Right cardiac atrium (tissue), 5 donors: Measurements from ENCODE around the gene FSD1L. TPM values are rescaled to one million over a fixed set of nuclear protein-coding genes. Genes with fewer than 3 reads are reported as not detected.

Experiments used
- ATAC-seq, 2 donors: fragments of 200-7000 bp; cut with Tn5 transposase; one replicate each; pipeline versions ENCODE4 v1.8.0 to v1.9.1; 2020; ENCODE audit warnings: moderate library complexity in 2 of 2, mild to moderate bottlenecking in 1 of 2
- DNase-seq, 3 donors: peaks; one replicate each; pipeline ENCODE4 v3.0.0-alpha.2; 2020
- H3K27ac ChIP-seq: one replicate; pipeline ENCODE4 v1.5.1; 2013; ENCODE audit warnings: mild to moderate bottlenecking, low read length, control low read depth, moderate library complexity
- H3K27me3 ChIP-seq: one replicate; pipeline ENCODE4 v1.6.1; 2013; ENCODE audit not compliant: control insufficient read depth, insufficient read depth
- H3K4me1 ChIP-seq: one replicate; pipeline ENCODE4 v1.6.1; 2013; ENCODE audit warnings: low read length; ENCODE audit not compliant: control insufficient read depth, insufficient read depth
- H3K4me3 ChIP-seq: one replicate; pipeline ENCODE4 v1.5.1; 2013; ENCODE audit warnings: low read length, control low read depth
- H3K9me3 ChIP-seq: one replicate; pipeline ENCODE4 v1.6.1; 2013; ENCODE audit warnings: low read length; ENCODE audit not compliant: control insufficient read depth
- WGBS: extraction: QIAGEN DNeasy Blood & Tissue Kit; methylation state at CpG from one replicate; pipeline ENCODE4 v1.1.7; 2013; 5-methylcytosine and 5-hydroxymethylcytosine counted together
- intact Hi-C, 4 donors: fragments of 100-400 bp; cut with DNase I; formaldehyde crosslinking; loops; one replicate each; pipeline versions ENCODE4 v1.11.0 to v1.14.0; 2022 to 2023
- polyA plus RNA-seq: library from polyadenylated mRNA; stranded (reverse); fragments of 200-250 nt; gene quantifications from one replicate; pipeline ENCODE4 v1.2.3, GENCODE V29; 2013
- total RNA-seq, 4 donors: library from RNA; stranded (reverse); fragmentation: NEBNext Ultra II Directional; extraction: Animal tissue kit (Norgen Biotek cat#: 25700); gene quantifications; one replicate each; pipeline ENCODE4 v1.2.1, GENCODE V29; 2021
- donor health status: healthy with polysubstance abuse.
- donor health status: DM: no; HTN: yes; CAD: no.
- donor health status: DM: no; HTN: no; CAD: no.
- donor health status: DM: no; HTN: yes; CAD: no; lungs with severe emphysema.
- donor health status: DM: yes; HTN: yes; CAD: no.

FSD1L gene
- total and polyA plus RNA-seq, 5 donors, result 1.0 to 5.3 (median 3.3) TPM

DNA sequence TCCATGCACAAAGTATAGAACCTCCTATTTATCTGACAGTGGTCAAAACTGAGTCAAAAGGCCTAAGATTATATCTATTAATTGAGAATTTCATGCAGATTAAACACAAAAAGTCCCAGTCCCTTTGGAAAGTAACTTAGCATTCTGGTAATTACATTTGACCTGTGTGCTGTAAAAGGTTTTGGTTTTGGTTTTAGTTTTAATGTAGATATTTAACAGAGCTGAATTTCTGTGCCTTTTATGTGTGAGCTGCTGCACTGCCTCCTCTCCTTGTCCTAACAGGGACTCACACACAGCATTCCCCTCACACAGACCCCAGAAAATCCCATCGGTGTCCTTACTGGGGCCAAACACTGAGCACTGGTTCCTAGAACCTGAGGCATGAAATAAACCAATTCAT is 31.0 kb upstream of the FSD1L start:
- ATAC-seq (no peak), DNase-seq (no peak)
- Histone ChIP-seq H3K27ac (no peak overlapping the region), H3K4me3 (no peak overlapping the region), H3K9me3 (no peaks in the 10 kb centered on the region), H3K4me1 (no peaks in the 10 kb centered on the region), H3K27me3 (no peaks in the 10 kb centered on the region)
- 90% methylated on average over 1 of the region's 1 CpG for WGBS
- intact Hi-C loops, result loop anchor here (5.0 to 10.0 kb wide), 4 partner anchors 260 to 552 kb away; no protein-coding TSS in a partner anchor

DNA sequence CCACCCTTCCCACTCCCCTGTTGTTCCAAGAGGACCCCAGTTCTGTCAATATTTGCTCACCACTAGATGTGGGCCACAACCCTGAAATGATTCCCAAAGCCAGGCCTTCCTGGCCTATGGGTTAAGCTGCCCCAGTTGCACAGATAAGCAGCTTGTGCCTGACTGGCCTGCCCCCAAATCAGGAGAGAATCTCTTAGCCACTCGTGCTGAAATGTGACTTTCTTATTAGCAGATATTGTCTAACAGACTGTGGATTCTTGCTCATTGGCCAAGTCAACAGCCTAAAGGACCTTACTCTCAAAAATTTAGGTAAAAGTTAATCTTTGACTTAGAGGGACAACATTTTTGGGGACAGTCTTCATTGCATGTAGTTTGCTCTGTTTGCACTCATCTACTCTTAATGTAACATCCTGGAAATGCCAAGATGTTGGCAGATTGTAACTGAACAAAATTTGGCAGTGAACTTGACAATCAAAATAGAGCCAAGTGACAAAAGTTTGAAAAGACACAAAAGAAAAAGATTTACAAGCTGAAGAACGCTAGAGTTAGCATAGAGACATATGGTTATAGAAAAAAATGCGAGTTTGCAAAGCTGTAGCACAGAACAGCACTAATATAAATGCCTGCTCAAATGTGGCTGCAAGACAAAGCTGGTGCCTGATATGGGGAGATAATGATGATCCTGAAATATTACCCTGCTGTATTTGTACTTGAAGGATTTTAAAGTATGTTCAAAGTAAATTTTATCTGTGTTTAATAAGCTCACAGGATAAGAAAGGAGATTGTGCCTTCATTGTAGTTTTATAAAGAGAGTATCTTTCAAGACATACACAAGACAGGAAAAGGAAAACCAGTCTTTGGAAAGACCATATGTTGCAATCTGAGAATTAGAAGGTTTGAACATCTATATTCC is 29.0 kb upstream of the FSD1L start:
- Histone ChIP-seq H3K27ac (no peak overlapping the region), H3K9me3 (no peaks in the 10 kb centered on the region), H3K4me3 (no peak overlapping the region), H3K4me1 (no peaks in the 10 kb centered on the region), H3K27me3 (no peaks in the 10 kb centered on the region)
- ATAC-seq (no peak), DNase-seq (no peak)
- intact Hi-C loops, result loop anchor here (5.0 to 10.0 kb wide), 4 partner anchors 262 to 554 kb away; no protein-coding TSS in a partner anchor
- 60% methylated on average over 3 of the region's 3 CpGs for WGBS

DNA sequence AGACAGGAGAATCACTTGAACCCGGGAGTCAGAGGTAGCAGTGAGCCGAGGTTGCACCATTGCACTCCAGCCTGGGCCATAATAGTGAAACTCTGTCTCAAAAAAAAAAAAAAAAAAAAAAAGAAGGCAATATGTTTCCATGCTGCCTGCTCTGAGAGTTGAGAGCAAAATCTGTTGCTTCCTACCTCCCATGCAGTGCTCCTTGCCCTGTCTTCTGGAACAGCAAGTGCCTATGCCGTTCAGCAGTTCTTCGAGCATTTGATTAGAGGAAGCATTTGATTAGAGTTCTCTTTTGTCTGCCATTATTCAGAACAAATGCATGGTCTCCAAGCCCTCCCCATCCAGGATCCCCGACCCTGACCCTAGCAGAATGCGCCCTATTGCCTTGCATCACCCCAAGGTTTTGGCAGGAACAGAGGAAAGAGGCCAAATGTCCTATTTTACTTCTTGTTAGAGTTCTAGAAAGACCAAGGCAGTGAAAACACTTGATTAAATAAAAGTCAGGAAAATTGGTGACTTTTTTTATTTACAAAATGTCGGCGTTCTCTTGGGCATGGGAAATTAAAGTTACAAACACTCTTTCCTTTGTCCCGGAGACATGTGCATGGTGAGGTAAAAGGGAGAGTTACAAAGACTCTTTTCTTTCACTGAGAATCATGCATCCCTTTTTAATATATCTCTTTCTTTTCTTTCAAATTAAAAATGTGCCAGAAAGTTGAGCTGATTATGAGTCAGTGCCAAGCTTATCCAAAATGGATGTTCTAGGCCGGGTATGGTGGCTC is 27.8 kb upstream of the FSD1L start:
- H3K27me3 ChIP-seq, result no peaks in the 10 kb centered on the region
- no peak for ATAC-seq
- no peaks in the 10 kb centered on the region for H3K4me1 ChIP-seq
- intact Hi-C loops, result loop anchor here (5.0 to 10.0 kb wide), 5 partner anchors 65 to 555 kb away; no protein-coding TSS in a partner anchor
- H3K27ac ChIP-seq, result no peak overlapping the region
- no peaks in the 10 kb centered on the region for H3K9me3 ChIP-seq
- DNase-seq, result no peak
- WGBS, result 86% methylated on average over 10 of the region's 10 CpGs
- H3K4me3 ChIP-seq, result no peak overlapping the region

DNA sequence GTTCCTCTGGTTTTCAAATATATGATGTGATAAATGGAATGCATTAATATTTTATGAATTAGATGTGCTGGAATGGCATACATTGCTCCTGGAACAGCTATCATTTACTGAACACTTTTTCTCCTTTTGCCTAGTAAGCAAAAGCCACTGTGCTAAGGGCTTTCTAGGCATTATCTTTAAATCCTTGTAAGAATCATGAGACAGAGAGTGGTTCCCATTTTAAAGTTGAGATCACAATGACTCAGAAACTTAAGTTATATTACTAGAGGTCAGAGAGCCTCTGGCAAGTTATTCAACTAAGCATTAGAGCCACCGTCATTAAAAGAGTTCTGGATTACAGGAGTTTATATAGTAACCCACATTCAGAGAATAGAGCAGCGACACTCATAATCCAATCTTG is 26.7 kb upstream of the FSD1L start:
- no peaks in the 10 kb centered on the region for H3K9me3 ChIP-seq
- H3K27ac ChIP-seq, result no peak overlapping the region
- H3K4me1 ChIP-seq, result no peaks in the 10 kb centered on the region
- 95% methylated on average over 2 of the region's 2 CpGs for WGBS
- no peaks in the 10 kb centered on the region for H3K27me3 ChIP-seq
- no peak for ATAC-seq
- DNase-seq, result no peak
- intact Hi-C loops, result loop anchor here in 1 of 4 donors (10.0 kb wide), 1 partner anchor 64 kb away; no protein-coding TSS in a partner anchor
- H3K4me3 ChIP-seq, result no peak overlapping the region

DNA sequence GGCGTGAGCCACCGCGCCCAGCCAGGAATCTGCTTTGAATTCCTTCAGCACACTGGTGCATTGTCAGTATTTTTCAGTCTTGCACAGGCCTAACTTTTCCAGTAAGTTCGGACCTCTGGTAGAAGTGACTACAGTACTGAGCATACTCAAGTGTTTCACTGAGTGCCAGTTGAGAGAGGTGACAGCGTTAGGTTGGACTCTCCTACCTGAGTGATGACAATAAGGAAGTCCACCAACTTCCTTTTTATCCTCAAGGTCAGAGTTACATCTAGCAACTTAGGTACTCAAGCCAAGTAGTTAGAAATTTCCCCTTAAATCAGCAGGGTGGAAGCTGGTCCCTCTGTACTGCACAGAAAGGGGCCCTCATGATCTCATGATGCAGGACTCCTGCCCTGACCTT is 26.0 kb upstream of the FSD1L start:
- Histone ChIP-seq H3K4me3 (no peak overlapping the region), H3K4me1 (no peaks in the 10 kb centered on the region), H3K9me3 (no peaks in the 10 kb centered on the region), H3K27ac (no peak overlapping the region), H3K27me3 (no peaks in the 10 kb centered on the region)
- no peak for ATAC-seq
- intact Hi-C loops, result loop anchor here in 1 of 4 donors (10.0 kb wide), 1 partner anchor 63 kb away; no protein-coding TSS in a partner anchor
- DNase-seq, result no peak
- WGBS, result 91% methylated on average over 5 of the region's 5 CpGs

DNA sequence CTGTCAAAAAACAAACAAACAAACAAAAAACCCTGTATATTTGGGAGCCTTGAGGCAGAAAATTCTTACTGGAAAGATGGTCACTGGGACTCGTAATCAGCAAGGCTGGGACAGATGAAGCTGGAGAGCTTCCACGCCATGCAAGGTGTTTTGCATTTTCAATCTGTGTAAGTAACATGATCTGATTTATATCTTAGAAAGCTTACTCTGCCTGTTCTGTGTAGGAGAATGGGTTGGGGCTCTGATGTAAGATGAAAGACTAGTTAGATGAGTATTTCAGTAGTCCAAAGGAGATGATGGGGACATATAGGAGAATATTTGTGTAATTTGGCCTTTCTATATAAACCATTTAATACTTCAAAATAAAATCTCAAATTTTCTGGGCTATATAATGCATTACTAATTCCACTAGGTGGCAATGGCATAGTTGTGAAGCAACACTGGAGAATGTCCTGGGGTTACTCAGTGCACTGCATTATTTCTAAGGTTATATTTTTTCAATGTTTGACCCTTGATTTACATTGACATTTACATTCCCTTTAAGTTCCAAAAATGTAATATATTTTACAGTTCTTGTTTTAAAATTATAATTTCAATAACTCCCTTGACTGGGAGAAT is 21.9 kb upstream of the FSD1L start:
- Histone ChIP-seq H3K4me1 (no peaks in the 10 kb centered on the region), H3K4me3 (no peak overlapping the region), H3K9me3 (no peaks in the 10 kb centered on the region), H3K27me3 (no peaks in the 10 kb centered on the region), H3K27ac (no peak overlapping the region)
- DNase-seq (no peak), ATAC-seq (no peak)
- WGBS, result 70% methylated on average over 2 of the region's 2 CpGs
- intact Hi-C loops, result loop anchor here in 1 of 4 donors (10.0 kb wide), 1 partner anchor 59 kb away; no protein-coding TSS in a partner anchor

DNA sequence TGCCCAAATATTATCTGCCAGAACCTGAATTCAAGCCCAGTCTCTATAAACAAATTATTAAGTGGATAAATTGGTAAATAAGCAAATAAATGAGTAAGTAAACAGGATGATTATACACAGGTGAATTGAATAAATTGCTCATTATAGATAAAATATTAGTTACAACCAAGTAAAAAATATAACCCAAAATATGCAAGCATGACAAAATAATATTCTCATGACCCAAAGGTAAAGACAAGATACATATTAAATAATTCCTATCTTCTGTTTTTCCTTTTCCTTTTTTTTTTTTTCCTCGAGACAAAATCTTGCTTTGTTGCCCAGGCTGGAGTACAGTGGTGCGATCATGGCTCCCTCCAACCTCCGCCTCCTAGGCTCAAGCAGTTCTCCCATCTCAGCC is 21.2 kb upstream of the FSD1L start:
- Histone ChIP-seq H3K9me3 (no peaks in the 10 kb centered on the region), H3K4me1 (no peaks in the 10 kb centered on the region), H3K4me3 (no peak overlapping the region), H3K27me3 (no peaks in the 10 kb centered on the region), H3K27ac (no peak overlapping the region)
- intact Hi-C loops, result loop anchor here in 1 of 4 donors (10.0 kb wide), 1 partner anchor 58 kb away; no protein-coding TSS in a partner anchor
- ATAC-seq, result no peak
- 96% methylated on average over 3 of the region's 3 CpGs for WGBS
- no peak for DNase-seq

DNA sequence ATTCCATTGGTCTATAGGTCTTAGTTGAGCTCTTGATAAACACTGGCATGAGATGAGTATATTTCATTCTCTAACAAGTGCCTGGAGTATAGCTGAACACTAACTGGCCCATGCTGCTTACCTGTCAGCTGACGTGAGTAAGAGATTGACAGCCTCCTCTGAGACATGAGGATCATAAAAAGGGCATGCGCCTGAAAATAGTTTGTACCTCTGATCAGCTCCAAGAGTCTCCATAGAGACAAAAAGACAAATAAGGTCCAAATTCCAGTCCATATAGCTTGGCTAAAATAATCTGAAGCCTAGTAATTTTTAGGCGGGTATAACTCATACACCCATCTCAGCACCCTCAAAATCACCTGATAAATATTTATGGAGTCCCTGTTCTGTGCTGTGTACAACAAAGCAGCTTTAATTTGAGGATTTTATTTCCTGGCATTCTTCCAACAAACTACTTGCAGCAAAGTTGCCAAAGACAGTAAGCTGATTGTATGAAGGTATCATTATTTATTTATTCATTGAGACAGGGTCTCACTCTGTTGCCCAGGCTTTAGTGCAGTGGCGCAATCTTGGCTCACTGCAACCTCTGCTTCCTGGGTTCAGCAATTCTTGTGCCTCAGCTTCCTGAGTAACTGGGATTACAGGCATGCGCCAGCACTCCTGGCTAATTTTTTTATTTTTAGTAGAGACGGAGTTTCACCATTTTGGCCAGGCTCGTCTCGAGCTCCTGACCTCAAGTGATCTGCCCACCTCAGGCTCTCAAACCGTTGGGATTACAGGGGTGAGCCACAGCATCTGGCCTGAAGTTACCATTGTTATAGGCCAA is 16.2 kb upstream of the FSD1L start:
- Histone ChIP-seq H3K27me3 (no peaks in the 10 kb centered on the region), H3K4me1 (no peaks in the 10 kb centered on the region), H3K27ac (no peak overlapping the region), H3K4me3 (no peak overlapping the region), H3K9me3 (no peaks in the 10 kb centered on the region)
- no peak for ATAC-seq
- DNase-seq, result no peak
- 80% methylated on average over 9 of the region's 9 CpGs for WGBS
- intact Hi-C loops, result no loop called here

DNA sequence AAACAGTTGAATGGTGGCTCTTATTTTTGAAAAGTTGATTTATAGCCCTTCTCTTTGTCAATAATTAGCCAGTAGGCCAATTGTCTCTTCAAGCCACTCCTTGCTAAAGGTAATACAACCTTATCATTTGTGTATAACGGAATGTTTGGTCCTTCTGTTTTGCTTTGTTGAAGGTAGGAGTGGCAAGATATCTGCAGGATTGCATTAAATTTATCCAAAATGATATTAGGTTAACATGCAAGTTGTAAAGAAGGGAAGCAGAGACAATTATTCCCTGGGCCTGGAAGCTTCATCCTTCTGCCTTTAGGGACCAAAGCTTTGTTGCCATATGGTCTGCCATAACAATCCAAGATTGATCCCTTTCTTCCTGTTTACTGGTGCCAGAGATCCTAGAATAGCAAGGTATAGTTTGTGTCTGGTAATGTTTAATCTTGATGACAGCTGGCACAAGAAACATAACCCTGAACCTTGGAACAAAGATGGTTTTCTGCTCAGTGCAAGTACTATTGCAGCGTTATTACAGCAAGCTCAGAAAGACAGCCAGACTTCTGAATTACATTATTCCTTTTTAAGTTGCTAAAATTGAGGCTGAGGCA is 15.5 kb upstream of the FSD1L start:
- ATAC-seq (no peak), DNase-seq (no peak)
- H3K9me3 ChIP-seq, result no peaks in the 10 kb centered on the region
- no peak overlapping the region for H3K4me3 ChIP-seq
- 98% methylated on average over 2 of the region's 2 CpGs for WGBS
- H3K4me1 ChIP-seq, result no peaks in the 10 kb centered on the region
- no peaks in the 10 kb centered on the region for H3K27me3 ChIP-seq
- H3K27ac ChIP-seq, result no peak overlapping the region
- intact Hi-C loops, result no loop called here

DNA sequence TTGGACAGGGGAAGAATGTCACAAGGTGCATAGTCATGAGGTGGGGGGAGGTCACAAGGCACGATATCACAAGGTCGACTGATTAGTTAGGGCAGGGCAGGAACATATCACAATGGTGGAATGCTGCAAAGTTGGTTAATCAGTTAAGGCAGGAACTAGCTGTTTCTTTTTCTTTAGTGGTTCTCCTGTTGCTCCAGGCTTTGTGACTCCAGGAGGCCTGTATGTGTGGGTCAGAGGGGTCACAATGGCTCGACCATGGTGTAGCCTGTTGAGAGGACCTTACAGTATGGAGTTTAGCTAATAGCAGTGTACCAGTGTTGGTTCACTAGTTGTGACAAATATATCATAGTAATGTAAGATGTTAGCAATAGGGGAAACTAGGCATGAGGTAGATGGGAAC is 12.4 kb upstream of the FSD1L start:
- Histone ChIP-seq H3K4me1 (no peaks in the 10 kb centered on the region), H3K27me3 (no peaks in the 10 kb centered on the region), H3K4me3 (no peak overlapping the region), H3K9me3 (no peaks in the 10 kb centered on the region), H3K27ac (no peak overlapping the region)
- intact Hi-C loops, result no loop called here
- WGBS, result 82% methylated on average over 3 of the region's 3 CpGs
- ATAC-seq (no peak), DNase-seq (no peak)
